GM12892 (cell line): ENCODE data around the gene FAIM2.

ENCODE experiments used
- POLR2A ChIP-seq: IDR thresholded peaks from 2 replicates; pipeline ENCODE4 v1.6.1; 2011; ENCODE audit warnings: low read depth, low read length, control low read depth
- POLR2AphosphoS5 ChIP-seq: IDR thresholded peaks from 2 replicates; pipeline ENCODE4 v1.6.1; 2011; ENCODE audit warnings: low read depth, low read length, control low read depth
- TAF1 ChIP-seq: IDR thresholded peaks from 2 replicates; pipeline ENCODE4 v1.6.1; 2011; ENCODE audit warnings: low read depth, mild to moderate bottlenecking, control low read depth, low read length, borderline replicate concordance

GRCh38 chr12:49870501-49871262 lies 33.0 kb downstream of the FAIM2 start:
- TF ChIP-seq POLR2A (no peak), POLR2AphosphoS5 (no peak), TAF1 (no peak)
